Suprapubic skin (tissue), 4 donors: Measurements from ENCODE around the gene TMPRSS13. TPM values are rescaled to one million over a fixed set of nuclear protein-coding genes. Genes with fewer than 3 reads are reported as not detected.
"Not testable (repeated sequence)": the region's sequence is repeated elsewhere in the genome, so short reads cannot be mapped to it uniquely, and the experiment has no call there.

Experiments used
- DNase-seq, 2 donors: peaks; one replicate each; pipeline ENCODE4 v3.0.0-alpha.2; 2019; ENCODE audit warnings: low spot score in 2 of 2
- H3K27ac ChIP-seq: fragments of 200-600 bp; sonication (generic); one replicate; pipeline ENCODE4 v1.5.1; 2019
- H3K27me3 ChIP-seq: fragments of 200-600 bp; sonication (generic); one replicate; pipeline ENCODE4 v1.5.1; 2019
- H3K36me3 ChIP-seq: fragments of 200-600 bp; sonication (generic); one replicate; pipeline ENCODE4 v1.5.1; 2019
- H3K4me1 ChIP-seq: fragments of 200-600 bp; sonication (generic); one replicate; pipeline ENCODE4 v1.5.1; 2019
- H3K4me3 ChIP-seq: fragments of 200-600 bp; sonication (generic); one replicate; pipeline ENCODE4 v1.5.1; 2019; ENCODE audit warnings: mild to moderate bottlenecking
- H3K9me3 ChIP-seq: fragments of 200-600 bp; sonication (generic); one replicate; pipeline ENCODE4 v1.5.1; 2019
- EP300 ChIP-seq: sonication (generic); formaldehyde crosslinking; IDR thresholded peaks from one replicate; pipeline ENCODE4 v1.6.1; 2017; ENCODE audit warnings: antibody characterized with exemption
- POLR2A ChIP-seq, 2 donors: fragments of 450-650 bp; IDR thresholded peaks; one replicate each; pipeline ENCODE4 v1.6.1; 2017; ENCODE audit warnings: antibody characterized with exemption in 2 of 2, mild to moderate bottlenecking in 2 of 2, moderate library complexity in 2 of 2
- POLR2AphosphoS5 ChIP-seq, 3 donors: sonication (generic); formaldehyde crosslinking; IDR thresholded peaks; one replicate each; pipeline ENCODE4 v1.6.1; 2017; ENCODE audit warnings: antibody characterized with exemption in 3 of 3
- WGBS: methylation state at CpG from one replicate; pipeline ENCODE4 v1.1.5; 2018; 5-methylcytosine and 5-hydroxymethylcytosine counted together
- total RNA-seq, 4 donors: library from RNA; depleted of rRNA; stranded (reverse); fragments of >200 nt; gene quantifications; one replicate each; pipeline ENCODE4 v1.1.0, GENCODE V29; 2016
- TF ChIP-seq, protein P1 (sequence below), 2 donors: fragments of 200-600 bp in 1 of 2; fragments of 450-650 bp in 1 of 2; sonication (generic) in 1 of 2; IDR thresholded peaks; one replicate each; pipeline ENCODE4 v1.5.1; 2016 to 2019; ENCODE audit warnings: antibody characterized with exemption in 2 of 2, mild to moderate bottlenecking in 1 of 2, moderate library complexity in 1 of 2

Gene TMPRSS13
- total RNA-seq, 4 donors from 2014 or later, result 24.7 to 92.0 (median 73.1) TPM

GRCh38 chr11:117949062-117949461 is 19.9 kb upstream of the TMPRSS13 start:
- Histone ChIP-seq H3K36me3 (no peaks in the 10 kb centered on the region), H3K27me3 (peaks cover 2% of the 10 kb centered on the region), H3K27ac (no peak overlapping the region), H3K9me3 (no peaks in the 10 kb centered on the region), H3K4me3 (no peak overlapping the region), H3K4me1 (peaks cover 7% of the 10 kb centered on the region)
- WGBS, result 58% methylated on average over 6 of the region's 6 CpGs
- TF ChIP-seq, protein P1, sequence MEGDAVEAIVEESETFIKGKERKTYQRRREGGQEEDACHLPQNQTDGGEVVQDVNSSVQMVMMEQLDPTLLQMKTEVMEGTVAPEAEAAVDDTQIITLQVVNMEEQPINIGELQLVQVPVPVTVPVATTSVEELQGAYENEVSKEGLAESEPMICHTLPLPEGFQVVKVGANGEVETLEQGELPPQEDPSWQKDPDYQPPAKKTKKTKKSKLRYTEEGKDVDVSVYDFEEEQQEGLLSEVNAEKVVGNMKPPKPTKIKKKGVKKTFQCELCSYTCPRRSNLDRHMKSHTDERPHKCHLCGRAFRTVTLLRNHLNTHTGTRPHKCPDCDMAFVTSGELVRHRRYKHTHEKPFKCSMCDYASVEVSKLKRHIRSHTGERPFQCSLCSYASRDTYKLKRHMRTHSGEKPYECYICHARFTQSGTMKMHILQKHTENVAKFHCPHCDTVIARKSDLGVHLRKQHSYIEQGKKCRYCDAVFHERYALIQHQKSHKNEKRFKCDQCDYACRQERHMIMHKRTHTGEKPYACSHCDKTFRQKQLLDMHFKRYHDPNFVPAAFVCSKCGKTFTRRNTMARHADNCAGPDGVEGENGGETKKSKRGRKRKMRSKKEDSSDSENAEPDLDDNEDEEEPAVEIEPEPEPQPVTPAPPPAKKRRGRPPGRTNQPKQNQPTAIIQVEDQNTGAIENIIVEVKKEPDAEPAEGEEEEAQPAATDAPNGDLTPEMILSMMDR (IDR thresholded peaks at IDR 0.05), result no peak
- TF ChIP-seq POLR2A (IDR thresholded peaks at IDR 0.05) (no peak), EP300 (no peak), POLR2AphosphoS5 (IDR thresholded peaks at IDR 0.05) (no peak)
- DNase-seq, result no peak

GRCh38 chr11:117948466-117948865 is 19.3 kb upstream of the TMPRSS13 start:
- H3K36me3 ChIP-seq, H3K4me3 ChIP-seq, H3K27ac ChIP-seq, H3K4me1 ChIP-seq, DNase-seq, H3K27me3 ChIP-seq, H3K9me3 ChIP-seq: not testable (repeated sequence)
- 89% methylated on average over 11 of the region's 11 CpGs for WGBS

DNA sequence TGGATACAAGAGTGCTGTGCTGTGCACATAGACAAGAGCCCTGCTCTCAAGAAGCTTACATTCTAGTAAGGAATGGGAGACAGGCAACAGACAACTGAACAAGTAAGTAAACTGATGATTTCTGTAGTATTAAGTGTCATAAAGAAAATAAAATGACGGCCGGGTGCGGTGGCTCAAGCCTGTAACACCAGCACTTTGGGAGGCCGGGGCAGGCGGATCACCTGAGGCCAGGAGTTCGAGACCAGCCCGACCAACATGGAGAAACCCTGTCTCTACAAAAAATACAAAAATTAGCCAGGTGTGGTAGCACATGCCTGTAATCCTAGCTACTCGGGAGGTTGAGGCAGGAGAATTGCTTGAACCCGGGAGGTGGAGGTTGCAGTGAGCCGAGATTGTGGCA is 18.5 kb upstream of the TMPRSS13 start:
- H3K9me3 ChIP-seq, H3K4me3 ChIP-seq, H3K27me3 ChIP-seq, H3K4me1 ChIP-seq, H3K36me3 ChIP-seq, H3K27ac ChIP-seq, DNase-seq: not testable (repeated sequence)
- 85% methylated on average over 10 of the region's 10 CpGs for WGBS

GRCh38 chr11:117946842-117947526 is 17.8 kb upstream of the TMPRSS13 start:
- Histone ChIP-seq H3K27me3 (peaks cover 2% of the 10 kb centered on the region), H3K27ac (no peak overlapping the region), H3K36me3 (no peaks in the 10 kb centered on the region), H3K4me3 (no peak overlapping the region), H3K4me1 (peaks cover 7% of the 10 kb centered on the region), H3K9me3 (no peaks in the 10 kb centered on the region)
- WGBS, result 37% methylated on average over 7 of the region's 7 CpGs
- DNase-seq, result peak; percentile 91 to 94
- peak in 1 of 3 donors; percentile 15 for TF ChIP-seq POLR2AphosphoS5 (IDR thresholded peaks at IDR 0.05)
- no peak for TF ChIP-seq POLR2A (IDR thresholded peaks at IDR 0.05)
- TF ChIP-seq, protein P1 (IDR thresholded peaks at IDR 0.05), result peak; percentile 88 to 96
- TF ChIP-seq EP300, result no peak

GRCh38 chr11:117946156-117946841 is 17.1 kb upstream of the TMPRSS13 start:
- H3K27ac ChIP-seq, result no peak overlapping the region
- peaks cover 7% of the 10 kb centered on the region for H3K4me1 ChIP-seq
- H3K4me3 ChIP-seq, result no peak overlapping the region
- 70% methylated on average over 5 of the region's 5 CpGs for WGBS
- H3K27me3 ChIP-seq, result peaks cover 2% of the 10 kb centered on the region
- TF ChIP-seq POLR2A (IDR thresholded peaks at IDR 0.05), result no peak
- TF ChIP-seq POLR2AphosphoS5 (IDR thresholded peaks at IDR 0.05), result no peak
- no peak for TF ChIP-seq EP300
- TF ChIP-seq, protein P1 (IDR thresholded peaks at IDR 0.05), result no peak
- H3K9me3 ChIP-seq, result no peaks in the 10 kb centered on the region
- no peaks in the 10 kb centered on the region for H3K36me3 ChIP-seq
- DNase-seq, result no peak

DNA sequence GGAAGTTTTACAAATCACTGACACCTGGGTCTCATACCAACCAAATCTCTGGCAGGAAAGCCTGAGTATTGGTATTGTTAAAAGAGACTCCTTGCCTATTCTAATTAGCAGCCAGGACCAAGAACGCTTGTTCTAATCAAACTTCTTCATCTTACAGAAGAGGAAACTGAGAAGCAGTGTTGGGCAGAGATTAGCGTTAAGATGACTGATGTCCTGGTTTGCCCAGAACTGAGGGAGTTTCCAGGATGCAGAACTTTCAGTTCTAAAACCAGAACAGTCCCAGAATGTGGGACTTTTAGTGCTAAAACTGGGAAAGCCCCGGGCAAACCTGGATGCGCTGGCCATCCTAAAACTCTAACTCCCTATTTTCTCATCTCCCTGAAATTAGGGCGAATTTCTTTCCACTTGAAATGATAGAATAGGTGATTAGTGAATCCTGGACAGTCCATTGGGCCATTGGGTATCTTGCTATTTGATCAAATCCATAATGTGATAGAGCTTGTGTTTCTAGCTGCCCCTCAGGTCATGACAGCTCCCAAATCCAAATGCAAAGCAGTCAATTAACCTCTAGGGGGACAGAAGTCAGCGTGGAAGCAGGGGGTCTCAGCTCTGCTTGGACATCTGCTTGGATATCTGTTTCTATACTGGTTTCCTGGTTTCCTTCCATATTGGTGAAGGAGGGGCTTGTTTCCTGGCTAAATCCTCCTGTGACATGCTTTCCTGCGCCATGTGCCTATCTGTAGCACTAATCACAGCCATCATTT is 16.0 kb upstream of the TMPRSS13 start:
- DNase-seq, result no peak
- 40% methylated on average over 7 of the region's 7 CpGs for WGBS
- Histone ChIP-seq H3K27me3 (peaks cover 2% of the 10 kb centered on the region), H3K4me1 (peaks cover 7% of the 10 kb centered on the region), H3K9me3 (no peaks in the 10 kb centered on the region), H3K36me3 (no peaks in the 10 kb centered on the region), H3K27ac (no peak overlapping the region), H3K4me3 (no peak overlapping the region)
- TF ChIP-seq POLR2AphosphoS5 (IDR thresholded peaks at IDR 0.05) (no peak), POLR2A (IDR thresholded peaks at IDR 0.05) (no peak)
